HepG2 (cell line): ENCODE results near the gene PTPRCAP.

Experiments used
- BORCS8-MEF2B ChIP-seq: sonication (generic); formaldehyde crosslinking; IDR thresholded peaks from 2 replicates; pipeline ENCODE4 v1.8.0; 2022; ENCODE audit warnings: mild to moderate bottlenecking, missing genetic modification reagents
- BRD4 ChIP-seq: sonication (generic); formaldehyde crosslinking; IDR thresholded peaks from 2 replicates; pipeline ENCODE4 v1.4.0; 2020; ENCODE audit warnings: missing genetic modification reagents
- CTCF ChIP-seq: sonication (generic); formaldehyde crosslinking; IDR thresholded peaks from 2 replicates; pipeline ENCODE4 v1.5.0; 2020; ENCODE audit warnings: mild to moderate bottlenecking, missing genetic modification reagents, moderate library complexity
- EZH2 ChIP-seq: conservative IDR thresholded peaks from 2 replicates; pipeline ENCODE4 v1.6.1; 2012; ENCODE audit warnings: mild to moderate bottlenecking, low read depth, low read length, moderate library complexity
- FOXM1 ChIP-seq: sonication (generic); formaldehyde crosslinking; IDR thresholded peaks from 2 replicates; pipeline ENCODE4 v1.5.0; 2020; ENCODE audit warnings: missing genetic modification reagents
- KDM5A ChIP-seq: fragments of 200-600 bp; sonication (generic); IDR thresholded peaks from 2 replicates; pipeline ENCODE4 v1.7.0; 2018; ENCODE audit warnings: antibody characterized with exemption, mild to moderate bottlenecking, low read length, borderline replicate concordance
- PITX1 ChIP-seq: sonication (generic); formaldehyde crosslinking; IDR thresholded peaks from 2 replicates; pipeline ENCODE4 v1.5.1; 2020; ENCODE audit warnings: mild to moderate bottlenecking, missing genetic modification reagents
- POLR2A ChIP-seq, 2 experiments: IDR thresholded peaks; 2 replicates each; pipeline ENCODE4 v1.6.1; 2011; ENCODE audit warnings: low read depth in 2 of 2, low read length in 2 of 2, mild to moderate bottlenecking in 1 of 2, moderate library complexity in 1 of 2; ENCODE audit not compliant: insufficient read depth in 1 of 2
- SAFB2 ChIP-seq: sonication (generic); formaldehyde crosslinking; IDR thresholded peaks from 2 replicates; pipeline ENCODE4 v1.5.1; 2020; ENCODE audit warnings: missing genetic modification reagents, low read depth, mild to moderate bottlenecking, borderline replicate concordance
- ZGPAT ChIP-seq: IDR thresholded peaks from 2 replicates; pipeline ENCODE4 v1.6.1; 2016; ENCODE audit warnings: mild to moderate bottlenecking

GRCh38 chr11:67431346-67432249, 5.9 kb downstream of the PTPRCAP start:
- TF ChIP-seq ZGPAT (CRISPR knock-in tag) (no peak), EZH2 (no peak), KDM5A (no peak), CTCF (CRISPR knock-in tag) (no peak), BORCS8-MEF2B (no peak), BRD4 (CRISPR knock-in tag) (no peak), PITX1 (CRISPR knock-in tag) (no peak), SAFB2 (CRISPR knock-in tag) (no peak), POLR2A (IDR thresholded peaks at IDR 0.05; ENCODE audit: insufficient read depth in 1 of 2, low read depth in 2 of 2, low read length in 2 of 2) (no peak), FOXM1 (CRISPR knock-in tag) (no peak)
